RKO (cell line): ENCODE data around the gene HSDL1.

Experiments used
- DNase-seq: peaks from one replicate; pipeline ENCODE4 v3.0.0-alpha.2; 2016; ENCODE audit warnings: low spot score

Gene HSDL1

GRCh38 chr16:84176192-84177053 lies 31.4 kb upstream of the HSDL1 start:
- DNase-seq = no peak

DNA sequence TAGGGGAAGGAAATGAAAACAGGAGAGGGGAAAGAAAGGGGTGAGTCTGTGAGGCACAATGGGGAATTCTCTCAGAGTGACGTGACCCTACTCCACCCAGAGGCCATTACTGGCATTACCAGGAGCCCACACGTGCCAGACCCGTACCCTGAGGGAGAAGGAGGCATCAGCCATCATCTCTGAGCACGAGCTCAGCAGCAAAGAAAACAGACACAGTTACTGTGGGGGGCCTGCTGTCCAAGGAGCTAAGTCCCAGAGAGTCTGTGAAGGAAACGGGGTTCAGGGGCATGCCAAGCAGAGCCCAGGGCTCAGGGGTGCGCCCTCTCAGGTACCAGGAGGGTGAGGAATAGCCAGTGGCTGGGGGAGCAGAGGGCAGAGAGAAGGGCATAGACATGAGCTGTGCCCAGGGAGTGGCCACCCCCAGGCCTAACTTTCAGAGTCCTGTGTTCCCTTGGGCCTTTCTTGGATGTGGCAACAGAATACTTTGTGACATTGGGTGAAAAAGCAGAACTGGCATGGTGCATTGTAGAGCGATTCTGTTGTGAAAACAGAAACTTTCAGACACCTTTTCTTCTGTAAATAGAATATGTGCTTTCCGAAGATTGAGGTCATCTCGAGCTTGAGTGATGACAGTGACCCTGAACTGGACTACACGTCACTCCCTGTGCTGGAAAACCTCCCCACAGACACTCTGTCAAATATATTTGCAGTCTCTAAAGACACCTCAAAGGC lies 30.5 kb upstream of the HSDL1 start:
- DNase-seq = peak; percentile 62

DNA sequence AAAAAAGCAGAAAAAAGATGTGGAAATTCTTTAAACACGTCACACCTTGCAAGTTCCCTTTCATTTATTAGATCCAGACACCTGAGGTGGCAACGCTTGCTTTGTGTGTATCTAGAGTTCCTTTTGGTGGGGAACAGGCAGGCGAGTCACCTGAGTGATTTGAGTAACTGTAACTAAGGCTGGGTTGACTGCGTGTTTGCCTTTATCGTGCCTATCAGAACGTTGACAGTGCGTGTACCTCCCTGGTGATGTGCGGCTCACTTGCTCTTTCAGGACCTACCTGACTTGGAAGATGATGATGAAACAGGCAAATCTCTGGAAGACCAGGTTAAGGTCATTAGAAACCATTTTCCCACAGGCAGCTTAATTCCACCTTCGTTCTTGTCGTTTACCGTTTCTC lies 29.4 kb upstream of the HSDL1 start:
- DNase-seq = no peak

DNA sequence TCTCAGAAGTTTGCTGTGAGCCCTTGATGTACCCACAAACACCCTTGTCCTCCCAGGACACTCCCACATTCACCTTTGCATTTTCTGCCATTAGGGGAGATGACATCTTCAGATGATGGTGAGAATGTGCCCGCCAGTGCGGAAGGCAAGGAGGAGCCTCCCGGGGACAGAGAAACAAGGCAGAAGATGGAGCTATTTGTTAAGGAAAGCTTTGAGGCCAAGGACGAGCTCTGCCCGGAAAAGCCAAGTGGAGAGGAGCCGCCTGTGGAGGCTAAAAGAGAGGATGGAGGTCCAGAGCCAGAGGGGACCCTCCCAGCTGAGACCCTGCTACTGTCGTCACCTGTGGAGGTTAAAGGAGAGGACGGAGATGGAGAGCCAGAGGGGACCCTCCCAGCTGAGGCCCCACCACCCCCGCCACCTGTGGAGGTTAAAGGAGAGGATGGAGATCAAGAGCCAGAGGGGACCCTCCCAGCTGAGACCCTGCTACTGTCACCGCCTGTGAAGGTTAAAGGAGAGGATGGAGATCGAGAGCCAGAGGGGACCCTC lies 24.9 kb upstream of the HSDL1 start:
- DNase-seq = no peak

DNA sequence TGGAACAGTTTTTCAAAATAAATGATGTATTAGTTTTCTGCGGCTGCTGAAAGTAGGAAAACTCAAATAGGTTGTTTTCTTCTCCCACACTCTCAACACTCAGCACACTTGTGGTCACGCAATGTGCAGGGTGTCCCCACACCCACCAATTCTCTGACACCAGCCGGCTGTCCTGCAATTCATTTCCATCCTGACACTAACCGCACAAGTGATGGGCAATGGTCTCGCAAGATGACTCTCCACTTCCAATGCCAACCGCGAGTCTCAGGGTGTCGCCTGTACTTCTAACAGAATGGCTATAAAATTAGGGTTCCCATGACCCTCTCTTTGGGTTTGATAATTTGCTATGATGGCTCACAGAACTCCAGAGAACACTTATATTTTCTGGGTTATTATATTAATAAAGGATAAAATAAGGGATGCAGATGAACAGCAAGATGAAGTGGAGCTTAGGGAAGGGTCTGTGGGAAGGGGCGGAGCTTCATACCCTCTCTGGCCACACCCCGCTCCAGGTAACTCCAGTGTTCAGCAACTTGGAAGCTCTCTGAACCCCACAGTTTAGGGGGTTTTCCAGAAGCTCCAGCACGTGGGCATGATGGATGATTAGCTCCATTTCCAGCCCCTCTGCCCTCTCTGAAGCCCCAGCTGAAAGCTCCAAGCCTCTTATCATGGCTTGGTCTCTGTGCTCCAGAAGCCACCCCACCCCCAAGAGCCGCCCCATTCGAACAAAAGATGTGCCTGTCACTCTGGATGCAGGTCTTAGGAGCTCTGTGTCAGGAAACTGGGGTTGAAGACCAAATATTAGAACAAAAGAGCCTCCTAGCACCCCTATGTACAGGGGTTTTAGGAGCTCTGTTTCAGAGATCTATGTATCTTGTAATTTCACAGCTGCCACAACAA lies 22.1 kb upstream of the HSDL1 start:
- no peak for DNase-seq

- no peak for DNase-seq
Measured at GRCh38 chr16:84165746-84166145, 20.8 kb upstream of the HSDL1 start.

DNA sequence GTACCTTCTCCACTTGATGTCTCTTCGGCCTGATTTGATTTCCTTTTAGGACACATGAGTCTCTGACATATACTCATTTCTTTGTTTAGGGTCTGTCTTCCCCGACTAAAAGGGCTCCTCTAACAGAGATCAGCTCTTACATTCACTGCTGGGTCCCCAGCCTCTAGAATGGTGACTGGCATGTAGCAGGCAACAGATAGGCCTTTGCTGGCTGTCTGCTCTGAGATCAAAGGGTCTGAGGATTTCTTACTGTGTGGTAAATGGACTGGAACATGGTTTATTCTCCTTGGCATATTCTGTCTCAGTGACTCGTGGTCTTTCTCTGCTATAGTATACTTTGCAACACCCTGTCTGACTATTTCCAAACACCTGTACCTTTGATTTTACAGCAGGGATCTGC lies 16.8 kb upstream of the HSDL1 start:
- no peak for DNase-seq

GRCh38 chr16:84161037-84161436 lies 16.1 kb upstream of the HSDL1 start:
- no peak for DNase-seq

GRCh38 chr16:84159800-84160199 lies 14.8 kb upstream of the HSDL1 start:
- no peak for DNase-seq

GRCh38 chr16:84159007-84159406 lies 14.0 kb upstream of the HSDL1 start:
- DNase-seq = no peak

GRCh38 chr16:84156342-84156784 lies 11.4 kb upstream of the HSDL1 start:
- peak; percentile 64 for DNase-seq

GRCh38 chr16:84155771-84156170 lies 10.8 kb upstream of the HSDL1 start:
- DNase-seq = no peak

DNA sequence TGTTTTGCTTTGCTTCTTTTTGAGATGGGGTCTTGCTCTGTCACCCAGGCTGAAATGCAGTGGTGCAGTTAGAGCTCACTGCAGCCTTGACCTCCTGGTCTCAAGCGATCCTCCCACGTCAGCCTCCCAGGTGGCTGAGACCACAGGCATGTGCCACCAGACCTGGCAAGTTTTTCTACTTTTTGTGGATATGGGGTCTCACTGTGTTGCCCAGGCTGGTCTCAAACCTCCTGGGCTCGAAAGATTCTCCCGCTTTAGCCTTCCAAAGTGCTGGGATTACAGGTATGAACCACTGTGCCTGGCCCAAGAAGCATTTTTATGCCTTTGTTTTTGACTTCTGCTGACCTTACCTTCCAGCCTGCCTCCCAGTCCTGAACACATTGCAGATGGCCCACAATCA lies 10.2 kb upstream of the HSDL1 start:
- DNase-seq = no peak

GRCh38 chr16:84153660-84154214 lies 8.8 kb upstream of the HSDL1 start:
- no peak for DNase-seq

DNA sequence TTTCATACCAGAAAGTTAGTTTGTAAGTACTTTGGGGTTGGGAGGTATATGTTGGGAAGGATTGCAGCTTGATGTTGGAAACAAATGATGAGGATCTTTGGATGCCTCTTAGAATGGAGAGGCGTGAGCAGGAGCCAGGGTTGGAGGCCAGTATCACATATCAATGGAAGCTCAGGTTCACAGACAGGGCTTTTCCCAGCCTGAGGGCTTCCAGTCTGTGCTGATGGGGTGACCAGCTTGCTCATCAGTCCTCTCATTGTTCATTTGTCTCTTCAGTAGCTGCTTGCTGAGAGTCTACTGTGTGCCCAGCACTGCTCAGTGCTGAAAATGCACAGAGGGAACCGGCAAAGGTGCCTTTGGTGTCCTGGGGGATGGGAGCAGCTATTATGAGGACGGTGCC lies 5.9 kb upstream of the HSDL1 start:
- DNase-seq = no peak

DNA sequence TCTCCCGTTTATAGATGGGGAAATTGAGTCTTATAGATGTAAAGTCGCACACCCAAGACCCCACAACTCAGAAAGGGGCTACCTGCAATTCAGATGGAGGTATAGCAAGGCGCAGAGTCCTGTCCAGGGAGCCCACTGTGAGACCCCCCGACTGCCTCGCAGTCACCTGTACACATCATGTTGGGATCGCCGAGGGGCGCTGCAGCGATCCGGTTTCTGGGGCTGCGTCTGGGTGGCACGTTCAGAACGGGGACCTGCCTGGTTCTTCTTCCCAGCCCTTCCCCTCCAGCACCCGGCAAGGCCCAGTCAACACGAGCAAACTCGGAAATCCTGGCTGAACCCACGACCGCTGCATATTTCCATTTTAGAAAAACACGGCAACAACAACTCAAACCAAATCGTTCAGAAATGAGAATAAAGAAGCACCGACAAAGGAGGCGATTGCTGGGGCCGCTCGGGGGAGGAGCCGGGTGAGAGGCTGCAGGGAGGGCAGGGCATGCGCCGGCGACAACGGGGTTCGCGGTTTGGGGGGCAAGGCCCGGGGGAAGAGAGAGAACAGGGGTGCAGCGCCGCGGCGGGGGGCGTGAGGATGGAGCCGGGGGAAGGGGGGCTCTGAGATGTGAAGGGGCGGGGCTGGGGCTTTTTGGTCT lies 643 bp downstream of the HSDL1 start:
- peak; percentile 17 for DNase-seq

- DNase-seq = no peak
Measured at GRCh38 chr16:84143784-84144199, 1.2 kb downstream of the HSDL1 start.

- DNase-seq = no peak
Measured at GRCh38 chr16:84143081-84143480, 1.9 kb downstream of the HSDL1 start.

GRCh38 chr16:84141143-84141670 lies 3.8 kb downstream of the HSDL1 start:
- no peak for DNase-seq

DNA sequence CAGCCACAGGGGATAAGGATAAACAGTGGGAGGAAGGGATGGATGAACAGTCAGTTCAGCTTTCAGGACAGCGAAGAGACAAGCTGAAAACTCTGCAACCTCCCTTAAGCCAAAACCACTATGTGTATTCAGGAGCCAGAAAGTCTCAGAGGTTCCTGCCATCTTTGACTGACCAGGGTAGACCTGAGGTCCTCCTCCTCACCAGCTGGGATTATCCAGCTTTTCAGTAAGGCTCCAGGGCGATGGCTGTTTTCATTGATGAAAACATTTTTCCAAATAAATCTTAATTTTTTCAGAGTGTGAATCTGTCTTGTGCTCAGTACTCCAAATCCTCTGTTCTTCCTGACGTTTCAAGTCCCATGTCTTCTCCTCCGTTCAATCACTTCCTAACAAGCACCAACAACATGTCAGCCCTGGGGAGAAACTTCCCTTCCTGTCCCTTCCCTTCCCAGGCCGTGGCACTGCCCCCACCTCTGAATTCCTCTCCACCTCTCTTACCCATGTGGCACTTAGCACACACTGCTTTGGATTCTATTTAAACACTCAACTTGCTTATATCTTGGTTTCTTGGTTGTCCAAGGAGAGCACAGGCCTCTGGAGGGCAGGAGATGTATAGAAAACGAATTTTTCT lies 5.2 kb downstream of the HSDL1 start:
- DNase-seq = no peak
